GM12873 (cell line): ENCODE results near the gene IFITM5.

Experiments used
- TF ChIP-seq, protein P1 (sequence below): IDR thresholded peaks from 2 replicates; pipeline ENCODE4 v1.5.1; 2012; ENCODE audit warnings: low read depth, mild to moderate bottlenecking, moderate library complexity, low read length, control low read depth; ENCODE audit not compliant: insufficient read depth; ENCODE audit errors: missing control alignments

Gene IFITM5

DNA sequence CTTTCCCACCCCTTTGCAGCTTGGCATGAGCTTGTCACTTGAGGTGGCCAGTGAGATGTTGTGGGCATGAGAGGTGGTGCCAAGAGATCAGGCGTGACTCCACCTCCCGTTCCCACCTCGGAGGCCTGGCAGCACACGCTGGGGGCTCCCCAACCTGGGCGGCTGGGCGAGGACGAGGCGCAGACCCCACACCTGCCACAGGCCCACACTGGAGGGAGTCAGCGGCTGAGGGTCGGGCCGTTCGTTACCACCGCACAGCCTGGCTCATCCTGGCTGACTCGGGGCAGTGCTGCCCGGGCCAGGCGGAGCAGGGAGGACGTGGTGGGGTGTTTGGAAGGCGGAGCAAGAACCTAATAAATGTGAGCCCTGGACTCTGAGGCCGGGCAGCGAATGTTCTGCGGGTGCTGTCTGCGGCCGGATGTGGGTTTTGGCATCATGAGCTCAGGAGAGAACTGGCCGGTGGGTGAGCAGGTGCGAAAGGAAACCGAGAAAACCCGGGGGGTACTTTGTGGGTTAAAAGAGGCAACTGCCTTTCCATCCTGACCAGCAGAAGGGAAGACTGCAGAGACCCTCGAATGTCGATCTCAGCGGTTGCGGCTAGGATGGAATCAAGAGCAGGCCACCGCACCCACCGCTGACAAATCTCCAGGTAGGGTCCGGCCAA, 31.5 kb upstream of the IFITM5 start:
- TF ChIP-seq, protein P1, sequence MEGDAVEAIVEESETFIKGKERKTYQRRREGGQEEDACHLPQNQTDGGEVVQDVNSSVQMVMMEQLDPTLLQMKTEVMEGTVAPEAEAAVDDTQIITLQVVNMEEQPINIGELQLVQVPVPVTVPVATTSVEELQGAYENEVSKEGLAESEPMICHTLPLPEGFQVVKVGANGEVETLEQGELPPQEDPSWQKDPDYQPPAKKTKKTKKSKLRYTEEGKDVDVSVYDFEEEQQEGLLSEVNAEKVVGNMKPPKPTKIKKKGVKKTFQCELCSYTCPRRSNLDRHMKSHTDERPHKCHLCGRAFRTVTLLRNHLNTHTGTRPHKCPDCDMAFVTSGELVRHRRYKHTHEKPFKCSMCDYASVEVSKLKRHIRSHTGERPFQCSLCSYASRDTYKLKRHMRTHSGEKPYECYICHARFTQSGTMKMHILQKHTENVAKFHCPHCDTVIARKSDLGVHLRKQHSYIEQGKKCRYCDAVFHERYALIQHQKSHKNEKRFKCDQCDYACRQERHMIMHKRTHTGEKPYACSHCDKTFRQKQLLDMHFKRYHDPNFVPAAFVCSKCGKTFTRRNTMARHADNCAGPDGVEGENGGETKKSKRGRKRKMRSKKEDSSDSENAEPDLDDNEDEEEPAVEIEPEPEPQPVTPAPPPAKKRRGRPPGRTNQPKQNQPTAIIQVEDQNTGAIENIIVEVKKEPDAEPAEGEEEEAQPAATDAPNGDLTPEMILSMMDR: no peak

- TF ChIP-seq, protein P1: no peak
These were observed 31.0 kb upstream of the IFITM5 start for GRCh38 chr11:330307-330693.

DNA sequence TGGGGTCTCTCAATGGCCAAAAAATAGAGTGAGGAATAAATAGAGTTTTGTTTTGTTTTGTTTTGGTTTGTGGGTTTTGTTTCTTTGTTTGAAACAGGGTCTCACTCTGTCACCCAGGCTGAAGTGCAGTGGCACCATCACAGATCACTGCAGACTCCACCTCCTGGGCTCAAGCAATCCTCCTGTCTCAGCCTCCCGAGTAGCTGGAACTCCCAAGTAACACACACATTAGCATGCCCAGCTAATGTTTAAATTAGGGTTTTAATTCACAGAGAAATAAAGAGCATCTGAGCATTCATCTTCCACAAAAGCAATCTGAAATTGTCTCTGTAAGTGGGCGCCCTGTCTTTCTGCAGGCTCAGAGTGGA, 30.5 kb upstream of the IFITM5 start:
- TF ChIP-seq, protein P1: no peak

DNA sequence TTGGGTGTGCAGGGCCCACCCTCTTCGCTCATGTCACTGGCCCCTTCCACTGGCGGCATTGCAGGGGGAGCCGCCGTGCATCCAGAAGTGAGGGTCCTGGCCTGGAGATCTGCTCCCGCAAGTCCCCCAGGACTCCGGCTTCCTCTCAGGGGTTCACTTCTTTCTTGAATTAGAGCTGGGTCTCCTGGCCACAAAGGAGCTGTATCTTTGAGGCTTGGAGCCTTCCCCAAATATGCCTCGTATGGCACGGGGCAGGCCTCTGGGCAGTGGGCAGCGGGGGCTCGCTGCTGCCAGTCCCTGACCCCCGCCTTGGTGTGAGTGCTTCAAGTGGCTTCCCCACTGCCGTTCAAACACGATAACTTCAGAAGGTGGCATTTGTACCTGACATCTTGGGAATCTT, 28.7 kb upstream of the IFITM5 start:
- TF ChIP-seq, protein P1: no peak

DNA sequence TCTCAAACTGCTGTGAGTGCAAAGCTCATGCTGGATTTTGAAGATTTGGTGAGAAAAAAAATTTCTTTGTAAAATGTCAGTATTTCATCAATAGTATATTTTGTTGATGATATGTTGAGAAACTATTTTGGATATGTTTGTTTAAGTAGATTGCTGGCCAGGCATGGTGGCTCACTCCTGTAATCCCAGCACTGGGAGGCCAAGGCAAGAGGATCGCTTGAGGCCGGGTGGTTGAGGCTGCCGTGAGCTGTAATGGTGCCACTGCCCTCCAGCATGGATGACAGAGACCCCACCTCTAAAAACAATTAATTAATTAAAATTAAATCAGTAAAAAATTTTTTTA, 28.2 kb upstream of the IFITM5 start:
- TF ChIP-seq, protein P1: no peak

- TF ChIP-seq, protein P1: no peak
These were observed 27.7 kb upstream of the IFITM5 start for GRCh38 chr11:326842-327580.

DNA sequence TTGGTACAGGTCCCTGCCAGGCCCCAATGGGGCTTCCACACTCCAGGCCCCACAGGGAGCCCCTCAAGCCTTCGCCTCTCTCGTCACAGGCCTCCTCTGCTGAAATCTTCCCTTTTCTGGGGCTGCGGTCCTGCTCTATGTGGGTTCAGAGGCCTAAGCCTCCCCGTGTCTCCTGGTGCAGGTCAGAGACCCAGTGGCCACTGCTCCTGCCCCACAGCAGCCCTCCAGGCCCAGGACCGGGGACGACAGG, 27.2 kb upstream of the IFITM5 start:
- TF ChIP-seq, protein P1: no peak
